Measurements from ENCODE around the gene IL1R1.

IL1R1 gene

DNA sequence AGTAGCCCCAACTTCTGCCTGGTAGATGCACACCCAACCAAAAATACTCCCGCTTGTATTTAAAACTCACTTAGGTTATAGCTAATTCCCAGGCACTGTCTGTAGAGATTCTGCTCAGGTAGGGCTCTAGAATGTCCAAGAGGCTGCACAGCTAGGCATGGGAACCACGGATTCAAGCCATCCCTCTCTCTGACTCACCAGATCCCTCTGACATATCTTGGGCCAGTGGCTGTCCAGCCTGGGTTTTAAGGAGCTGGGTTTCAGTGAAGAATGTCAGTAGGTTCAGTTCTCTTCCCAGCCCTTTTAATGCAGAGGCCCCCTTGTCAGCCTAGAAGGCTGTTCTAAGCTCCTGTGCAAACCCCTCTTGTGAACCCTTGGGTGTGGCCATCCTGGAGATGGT lies 15.9 kb upstream of the IL1R1 start:
- TF ChIP-seq POLR2A (IDR thresholded peaks at IDR 0.05; ENCODE audit: extremely low read depth, insufficient read length) (no peak), MYC (IDR thresholded peaks at IDR 0.05; ENCODE audit: low read depth, low read length) (no peak)
- TF ChIP-seq, protein P1, sequence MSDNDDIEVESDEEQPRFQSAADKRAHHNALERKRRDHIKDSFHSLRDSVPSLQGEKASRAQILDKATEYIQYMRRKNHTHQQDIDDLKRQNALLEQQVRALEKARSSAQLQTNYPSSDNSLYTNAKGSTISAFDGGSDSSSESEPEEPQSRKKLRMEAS (IDR thresholded peaks at IDR 0.05; ENCODE audit: low read depth, low read length) = no peak
- TF ChIP-seq, protein P2, sequence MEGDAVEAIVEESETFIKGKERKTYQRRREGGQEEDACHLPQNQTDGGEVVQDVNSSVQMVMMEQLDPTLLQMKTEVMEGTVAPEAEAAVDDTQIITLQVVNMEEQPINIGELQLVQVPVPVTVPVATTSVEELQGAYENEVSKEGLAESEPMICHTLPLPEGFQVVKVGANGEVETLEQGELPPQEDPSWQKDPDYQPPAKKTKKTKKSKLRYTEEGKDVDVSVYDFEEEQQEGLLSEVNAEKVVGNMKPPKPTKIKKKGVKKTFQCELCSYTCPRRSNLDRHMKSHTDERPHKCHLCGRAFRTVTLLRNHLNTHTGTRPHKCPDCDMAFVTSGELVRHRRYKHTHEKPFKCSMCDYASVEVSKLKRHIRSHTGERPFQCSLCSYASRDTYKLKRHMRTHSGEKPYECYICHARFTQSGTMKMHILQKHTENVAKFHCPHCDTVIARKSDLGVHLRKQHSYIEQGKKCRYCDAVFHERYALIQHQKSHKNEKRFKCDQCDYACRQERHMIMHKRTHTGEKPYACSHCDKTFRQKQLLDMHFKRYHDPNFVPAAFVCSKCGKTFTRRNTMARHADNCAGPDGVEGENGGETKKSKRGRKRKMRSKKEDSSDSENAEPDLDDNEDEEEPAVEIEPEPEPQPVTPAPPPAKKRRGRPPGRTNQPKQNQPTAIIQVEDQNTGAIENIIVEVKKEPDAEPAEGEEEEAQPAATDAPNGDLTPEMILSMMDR (IDR thresholded peaks at IDR 0.05; ENCODE audit: low read depth, low read length) = no peak
- DNase-seq (ENCODE audit: low read depth) = no peak
- H3K4me3 ChIP-seq (ENCODE audit: low read depth, low read length) = no peak overlapping the region

DNA sequence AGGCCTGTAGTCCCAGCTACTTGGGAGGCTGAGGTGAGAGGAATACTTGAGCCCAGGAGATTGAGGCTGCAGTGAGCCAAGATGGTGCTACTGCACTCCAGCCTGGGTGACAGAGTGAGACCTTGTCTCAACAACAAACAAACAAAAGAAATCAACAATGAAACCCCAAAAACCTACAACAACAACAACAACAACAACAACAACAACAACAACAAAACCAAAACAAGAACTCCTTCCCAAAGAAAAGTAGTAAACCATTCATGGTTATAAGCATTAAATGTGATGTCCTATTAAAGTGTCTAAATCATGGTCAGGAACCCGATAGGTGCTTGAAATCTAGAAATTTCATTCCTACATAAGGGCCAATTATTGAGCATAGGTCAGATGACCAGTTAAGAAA lies 13.5 kb upstream of the IL1R1 start:
- no peak for DNase-seq (ENCODE audit: low read depth)
- TF ChIP-seq, protein P2 (IDR thresholded peaks at IDR 0.05; ENCODE audit: low read depth, low read length) = no peak
- no peak for TF ChIP-seq MYC (IDR thresholded peaks at IDR 0.05; ENCODE audit: low read depth, low read length)
- no peak overlapping the region for H3K4me3 ChIP-seq (ENCODE audit: low read depth, low read length)

DNA sequence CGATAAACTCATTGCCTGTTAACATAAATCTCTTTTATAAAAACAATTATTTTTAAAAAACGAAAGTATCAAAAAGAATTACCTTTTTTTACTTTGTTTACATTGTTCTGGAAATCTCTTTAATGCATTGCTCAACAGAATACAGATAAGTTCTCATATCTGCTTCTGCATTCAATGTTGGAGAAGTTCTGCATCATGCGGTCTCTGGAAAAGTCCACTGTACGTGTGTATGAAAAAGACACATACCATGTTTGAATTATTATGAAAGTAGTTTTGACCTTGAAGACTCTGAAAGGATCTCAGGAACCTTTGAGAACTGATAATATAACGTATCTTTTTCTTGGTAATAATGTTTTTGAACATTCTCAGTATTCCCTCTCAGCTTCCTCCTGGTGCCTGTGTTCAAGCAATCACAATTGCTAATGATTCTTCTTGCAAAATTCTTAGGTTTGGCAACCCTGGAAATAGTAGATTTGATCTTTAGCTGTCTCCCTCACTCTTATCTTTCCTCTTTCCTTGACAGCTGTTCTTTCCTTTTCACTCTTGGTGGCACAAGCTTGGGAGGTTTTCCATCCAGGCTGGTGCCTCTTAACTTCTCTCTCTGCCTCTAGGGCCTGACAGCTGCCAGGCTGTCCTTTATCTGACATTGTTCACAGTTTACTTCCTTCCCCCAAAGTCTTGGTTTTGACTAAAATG lies 12.4 kb upstream of the IL1R1 start:
- H3K4me3 ChIP-seq (ENCODE audit: low read depth, low read length) = no peak overlapping the region
- DNase-seq (ENCODE audit: low read depth) = no peak
- TF ChIP-seq MYC (IDR thresholded peaks at IDR 0.05; ENCODE audit: low read depth, low read length) = no peak
- no peak for TF ChIP-seq POLR2A (IDR thresholded peaks at IDR 0.05; ENCODE audit: extremely low read depth, insufficient read length)

DNA sequence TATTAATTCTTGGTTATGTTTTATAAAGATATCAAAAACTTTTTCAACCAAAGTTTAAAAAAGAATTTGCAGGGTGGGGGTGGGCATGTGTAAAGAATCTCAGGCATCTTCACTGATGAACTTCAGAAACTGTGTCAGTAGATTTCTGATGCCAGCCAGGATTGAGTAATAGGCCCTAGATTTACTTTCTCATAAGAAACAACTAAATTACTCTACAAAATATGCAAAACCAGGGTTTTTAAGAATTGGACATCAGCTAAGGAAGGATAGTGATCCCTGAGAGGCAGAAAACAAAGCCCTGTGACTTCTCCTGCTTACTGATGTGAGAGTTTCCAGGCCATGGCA lies 11.9 kb upstream of the IL1R1 start:
- no peak for DNase-seq (ENCODE audit: low read depth)
- H3K4me3 ChIP-seq (ENCODE audit: low read depth, low read length) = no peak overlapping the region
- TF ChIP-seq, protein P1 (IDR thresholded peaks at IDR 0.05; ENCODE audit: low read depth, low read length) = no peak
- TF ChIP-seq MYC (IDR thresholded peaks at IDR 0.05; ENCODE audit: low read depth, low read length) (no peak), POLR2A (IDR thresholded peaks at IDR 0.05; ENCODE audit: extremely low read depth, insufficient read length) (no peak)
- TF ChIP-seq, protein P2 (IDR thresholded peaks at IDR 0.05; ENCODE audit: low read depth, low read length) = no peak

DNA sequence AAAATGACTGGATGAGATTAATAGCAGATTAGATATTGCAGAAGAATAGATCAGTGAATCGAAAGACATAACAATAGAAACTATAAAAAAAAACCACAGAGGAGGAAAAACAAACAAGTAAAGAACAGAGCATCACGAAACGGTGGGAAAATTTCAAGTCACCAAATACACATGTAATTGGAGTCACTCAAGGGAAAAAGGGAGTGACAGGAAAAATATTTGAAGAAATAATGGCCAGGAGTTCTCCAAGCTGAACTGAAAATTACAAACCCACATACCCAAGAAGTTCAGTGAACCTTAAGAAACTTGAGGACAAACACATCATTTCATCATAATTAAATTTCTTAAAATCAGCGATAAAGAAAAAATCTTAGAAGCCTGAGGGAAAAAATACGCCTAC lies 11.0 kb upstream of the IL1R1 start:
- no peak overlapping the region for H3K4me3 ChIP-seq (ENCODE audit: low read depth, low read length)
- TF ChIP-seq, protein P1 (IDR thresholded peaks at IDR 0.05; ENCODE audit: low read depth, low read length) = no peak
- TF ChIP-seq, protein P2 (IDR thresholded peaks at IDR 0.05; ENCODE audit: low read depth, low read length) = no peak
- no peak for TF ChIP-seq MYC (IDR thresholded peaks at IDR 0.05; ENCODE audit: low read depth, low read length)
- TF ChIP-seq POLR2A (IDR thresholded peaks at IDR 0.05; ENCODE audit: extremely low read depth, insufficient read length) = no peak
- no peak for DNase-seq (ENCODE audit: low read depth)

DNA sequence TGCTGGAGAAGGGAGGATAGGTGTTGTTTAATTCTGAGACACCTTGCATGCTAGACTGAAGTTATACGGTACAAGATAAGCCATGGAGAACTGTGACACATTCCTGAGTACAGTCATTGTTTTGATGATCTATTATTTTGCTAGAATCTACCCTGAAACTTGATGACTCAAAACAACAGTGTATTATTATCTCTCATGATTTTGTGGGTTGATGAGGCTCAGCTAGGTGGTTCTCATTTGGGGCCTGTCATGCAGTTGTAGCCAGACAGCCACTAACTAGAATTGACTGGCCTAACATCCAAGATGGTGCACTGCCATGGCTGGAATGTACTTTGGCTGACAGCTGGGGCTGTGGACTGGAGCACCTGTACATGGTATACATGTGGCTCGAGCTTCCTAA lies 5.4 kb upstream of the IL1R1 start:
- no peak for DNase-seq (ENCODE audit: low read depth)
- TF ChIP-seq, protein P1 (IDR thresholded peaks at IDR 0.05; ENCODE audit: low read depth, low read length) = no peak
- TF ChIP-seq, protein P2 (IDR thresholded peaks at IDR 0.05; ENCODE audit: low read depth, low read length) = no peak
- TF ChIP-seq POLR2A (IDR thresholded peaks at IDR 0.05; ENCODE audit: extremely low read depth, insufficient read length) (no peak), MYC (IDR thresholded peaks at IDR 0.05; ENCODE audit: low read depth, low read length) (no peak)
- no peak overlapping the region for H3K4me3 ChIP-seq (ENCODE audit: low read depth, low read length)
